VCaP (cell line): Measurements from ENCODE around the gene TTC13.

Experiments used
- H3K27ac ChIP-seq: fragments of 450-650 bp; 2 replicates; pipeline ENCODE4 v1.5.1; 2017
- TF ChIP-seq, protein P1 (sequence below): fragments of 450-650 bp; conservative IDR thresholded peaks from 2 replicates; pipeline ENCODE4 v1.5.1; 2017; ENCODE audit warnings: mild to moderate bottlenecking, moderate library complexity

Gene TTC13

DNA sequence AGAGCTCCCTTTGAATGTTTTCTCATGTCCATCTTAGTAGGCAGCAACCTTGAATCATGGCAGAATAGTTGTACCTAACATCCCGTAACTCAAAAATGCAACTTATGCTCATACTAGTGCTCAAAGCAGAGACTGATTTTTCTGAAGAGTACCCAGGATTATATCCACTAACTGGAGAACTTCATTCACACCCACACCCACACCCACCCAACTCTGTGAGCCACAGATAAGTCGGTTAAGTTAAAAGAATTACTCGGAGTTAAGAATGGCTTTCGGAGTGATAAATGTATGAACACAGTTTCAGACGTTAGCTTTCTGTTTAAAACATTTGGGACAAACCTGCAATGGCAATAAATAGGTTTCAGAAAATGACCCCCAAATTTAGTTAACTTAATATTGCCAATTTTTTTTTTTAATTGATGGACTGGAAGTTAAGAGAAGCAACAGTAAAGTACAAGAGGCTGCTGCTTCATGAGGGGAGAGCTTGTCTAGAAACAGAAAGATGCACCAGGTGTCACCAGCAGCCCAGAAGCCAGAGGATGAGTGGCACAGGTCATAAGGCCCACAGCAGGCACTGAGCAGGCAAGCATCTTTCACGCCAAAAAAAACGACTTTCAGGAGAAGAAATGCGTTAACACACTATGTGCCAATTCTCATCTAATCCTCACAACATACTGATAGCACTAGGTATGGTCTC is 61.9 kb downstream of the TTC13 start:
- H3K27ac ChIP-seq = no peak overlapping the region
- TF ChIP-seq, protein P1, sequence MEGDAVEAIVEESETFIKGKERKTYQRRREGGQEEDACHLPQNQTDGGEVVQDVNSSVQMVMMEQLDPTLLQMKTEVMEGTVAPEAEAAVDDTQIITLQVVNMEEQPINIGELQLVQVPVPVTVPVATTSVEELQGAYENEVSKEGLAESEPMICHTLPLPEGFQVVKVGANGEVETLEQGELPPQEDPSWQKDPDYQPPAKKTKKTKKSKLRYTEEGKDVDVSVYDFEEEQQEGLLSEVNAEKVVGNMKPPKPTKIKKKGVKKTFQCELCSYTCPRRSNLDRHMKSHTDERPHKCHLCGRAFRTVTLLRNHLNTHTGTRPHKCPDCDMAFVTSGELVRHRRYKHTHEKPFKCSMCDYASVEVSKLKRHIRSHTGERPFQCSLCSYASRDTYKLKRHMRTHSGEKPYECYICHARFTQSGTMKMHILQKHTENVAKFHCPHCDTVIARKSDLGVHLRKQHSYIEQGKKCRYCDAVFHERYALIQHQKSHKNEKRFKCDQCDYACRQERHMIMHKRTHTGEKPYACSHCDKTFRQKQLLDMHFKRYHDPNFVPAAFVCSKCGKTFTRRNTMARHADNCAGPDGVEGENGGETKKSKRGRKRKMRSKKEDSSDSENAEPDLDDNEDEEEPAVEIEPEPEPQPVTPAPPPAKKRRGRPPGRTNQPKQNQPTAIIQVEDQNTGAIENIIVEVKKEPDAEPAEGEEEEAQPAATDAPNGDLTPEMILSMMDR = no peak

DNA sequence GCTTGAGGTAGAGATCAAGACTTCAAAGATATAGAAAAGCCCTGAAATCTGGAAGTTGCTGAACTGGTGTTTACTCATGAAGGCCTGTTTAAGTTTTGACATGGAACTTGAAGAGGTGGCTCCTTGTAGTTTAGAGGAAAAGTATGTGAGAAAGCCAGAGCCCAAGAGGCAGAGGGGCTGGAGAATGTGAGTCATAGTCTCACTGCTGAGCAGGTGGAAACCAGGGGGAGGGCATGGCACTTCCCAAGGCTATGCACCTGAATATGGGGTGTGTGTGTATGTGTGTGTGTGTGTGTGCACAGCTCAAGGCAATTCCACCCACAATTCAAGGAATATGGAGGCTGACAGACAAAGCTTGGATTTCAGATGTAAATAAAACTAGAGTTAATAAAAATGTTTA is 63.6 kb downstream of the TTC13 start:
- TF ChIP-seq, protein P1 = no peak

DNA sequence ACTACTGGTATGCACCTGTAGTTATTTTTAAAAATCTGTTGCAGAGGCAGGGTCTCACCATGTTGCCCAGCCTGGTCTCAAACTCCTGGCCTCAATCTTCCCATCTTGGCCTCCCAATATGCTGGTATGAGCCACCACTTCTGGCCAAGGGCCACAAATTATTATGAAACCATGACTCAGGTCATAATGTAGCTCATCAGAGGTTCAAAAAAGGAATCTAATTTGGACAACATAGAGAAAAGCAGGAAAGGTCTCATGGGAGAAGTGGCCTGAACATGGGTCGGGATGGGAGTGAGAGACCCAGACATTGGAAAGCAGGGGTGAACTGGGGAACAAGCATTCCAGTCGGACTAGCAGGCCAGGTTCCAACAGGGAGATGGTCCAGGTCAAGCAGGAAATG is 65.2 kb downstream of the TTC13 start:
- TF ChIP-seq, protein P1 = no peak
- no peak overlapping the region for H3K27ac ChIP-seq

More for the DNA sequence above, 63.6 kb downstream of the TTC13 start:
- no peak overlapping the region for H3K27ac ChIP-seq

DNA sequence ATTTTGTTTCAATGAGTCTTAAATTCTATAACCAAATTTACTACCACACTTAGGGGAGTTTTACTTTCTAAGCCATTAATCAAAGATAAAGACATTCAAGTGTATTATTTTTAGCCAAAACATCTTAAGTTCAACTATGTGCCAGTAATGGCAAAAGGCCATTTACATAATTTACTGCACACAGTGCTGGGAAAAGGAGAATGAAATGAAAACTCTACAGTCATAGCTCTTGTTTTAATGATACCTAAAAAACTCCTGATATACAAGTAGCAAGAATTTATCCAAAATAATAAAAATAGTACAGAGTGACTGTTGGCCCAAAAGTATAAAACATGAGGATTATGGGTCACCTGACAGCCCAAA is 67.9 kb downstream of the TTC13 start:
- no peak overlapping the region for H3K27ac ChIP-seq
- TF ChIP-seq, protein P1 = no peak

DNA sequence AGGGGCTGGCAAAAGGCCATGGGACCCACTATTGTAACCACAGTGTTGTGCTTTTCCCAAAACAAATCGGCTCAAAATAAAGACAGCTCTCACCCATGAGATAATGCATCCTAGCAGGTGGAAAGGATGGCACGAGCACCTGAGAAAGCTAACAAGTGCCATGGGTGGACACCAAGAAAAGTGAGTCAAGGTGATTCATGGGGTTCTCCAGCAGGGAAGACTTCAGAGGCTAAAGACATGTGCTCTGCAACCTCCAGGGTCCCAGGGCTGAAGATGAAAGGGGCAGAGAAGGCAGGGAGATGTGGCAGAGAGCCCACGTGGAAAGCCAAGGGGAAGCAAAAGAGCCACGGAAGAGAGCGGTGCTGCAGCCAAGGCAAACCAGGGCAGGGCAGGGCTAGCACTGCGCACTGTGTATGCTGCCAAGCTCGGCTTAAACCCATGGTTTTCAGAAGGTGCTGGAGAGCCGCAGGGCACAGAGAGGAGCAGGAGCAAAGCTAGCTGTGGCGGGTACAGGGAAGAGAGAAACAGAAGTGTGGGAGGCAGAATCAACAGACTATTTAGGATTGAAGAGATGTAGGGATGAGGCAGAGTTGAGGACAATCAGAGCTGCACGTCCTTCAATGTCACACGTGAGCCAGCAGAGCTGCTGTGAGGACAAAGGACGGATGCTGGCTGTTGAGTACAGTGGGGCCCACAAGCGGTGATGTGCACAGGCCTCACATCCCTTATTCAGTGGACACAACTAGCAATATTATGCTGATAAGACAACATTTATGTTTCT is 68.5 kb downstream of the TTC13 start:
- TF ChIP-seq, protein P1 = no peak
- no peak overlapping the region for H3K27ac ChIP-seq

DNA sequence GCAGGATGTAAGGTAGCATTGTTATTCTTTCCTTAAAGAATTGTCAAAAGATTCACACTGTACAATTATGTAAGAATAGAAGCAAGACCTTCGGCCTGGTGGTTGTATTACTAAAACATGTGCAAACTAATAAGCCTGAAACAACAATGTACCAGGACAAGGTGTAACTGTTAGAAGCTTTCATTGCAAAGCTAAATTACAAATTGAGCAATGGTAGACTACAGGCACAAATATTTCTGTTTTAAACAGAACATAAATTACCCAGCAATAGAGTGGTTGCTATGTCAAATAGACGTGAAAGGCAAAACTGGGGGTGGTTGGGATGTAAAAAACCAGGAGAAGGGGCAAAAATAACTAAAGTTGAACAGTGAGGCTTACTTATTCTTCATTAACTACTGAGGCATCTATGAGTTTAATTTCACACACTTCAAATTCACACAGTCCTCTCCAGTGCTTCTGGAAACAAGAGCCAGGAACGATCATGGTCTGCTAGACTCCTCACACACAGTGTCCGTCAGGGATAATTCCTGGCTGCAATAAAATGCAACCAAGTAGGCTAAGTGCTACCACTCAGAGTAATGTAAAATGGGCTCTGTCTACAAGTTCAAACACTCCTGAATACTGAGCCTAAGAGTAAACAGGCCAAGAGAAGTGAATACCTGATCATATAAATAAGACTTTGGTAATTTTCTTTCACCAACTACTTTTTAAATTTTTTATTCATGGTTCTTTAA is 71.0 kb downstream of the TTC13 start:
- TF ChIP-seq, protein P1 = no peak
- no peak overlapping the region for H3K27ac ChIP-seq

DNA sequence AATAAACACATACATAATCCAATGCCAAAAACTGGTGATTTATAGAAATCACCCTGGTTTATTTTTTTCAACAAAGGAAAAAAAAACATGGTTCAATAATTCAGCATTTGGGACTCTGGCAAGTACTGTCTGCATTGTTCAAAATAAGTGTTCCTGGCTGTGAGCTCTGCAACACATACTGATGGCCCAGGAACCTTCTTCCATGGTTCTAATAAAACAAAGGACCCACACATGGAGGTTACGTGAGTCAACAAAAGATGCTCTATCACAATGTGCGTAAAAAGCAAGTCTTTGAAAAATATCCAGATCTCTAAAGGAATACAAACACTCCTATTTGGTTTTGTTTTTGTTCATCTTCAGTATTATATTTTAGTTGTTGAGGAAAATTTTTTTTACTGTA is 72.4 kb downstream of the TTC13 start:
- peak overlapping the region; percentile 9; the same call in 1 of the 2 replicates for H3K27ac ChIP-seq
- TF ChIP-seq, protein P1 = no peak
